H9 (cell line): ENCODE measurements around the gene ITGB2. TPM values are rescaled to one million over a fixed set of nuclear protein-coding genes. Genes with fewer than 3 reads are reported as not detected.

Source experiments
- DNase-seq: peaks from one replicate; pipeline ENCODE4 v3.0.0-alpha.2; 2017
- H2AFZ ChIP-seq: one replicate; pipeline ENCODE4 v1.6.1; 2013; ENCODE audit warnings: mild to moderate bottlenecking, low read length, control low read depth, moderate library complexity
- H2AK5ac ChIP-seq: 2 replicates; pipeline ENCODE4 v1.6.1; 2013; ENCODE audit warnings: low read length, control low read depth, mixed read lengths; ENCODE audit not compliant: insufficient read length
- H2BK120ac ChIP-seq: one replicate; pipeline ENCODE4 v1.6.1; 2013; ENCODE audit warnings: low read depth, mild to moderate bottlenecking, low read length, control low read depth, inconsistent platforms; ENCODE audit not compliant: poor library complexity, severe bottlenecking
- H2BK12ac ChIP-seq: 2 replicates; pipeline ENCODE4 v1.6.1; 2013; ENCODE audit warnings: low read length, control low read depth, mixed read lengths, low read depth; ENCODE audit not compliant: insufficient read length
- H2BK15ac ChIP-seq: 2 replicates; pipeline ENCODE4 v1.6.1; 2013; ENCODE audit warnings: low read depth, low read length, control low read depth
- H2BK20ac ChIP-seq: one replicate; pipeline ENCODE4 v1.6.1; 2013; ENCODE audit warnings: low read depth, mild to moderate bottlenecking, low read length, control low read depth, inconsistent platforms; ENCODE audit not compliant: poor library complexity, severe bottlenecking
- H2BK5ac ChIP-seq: 2 replicates; pipeline ENCODE4 v1.6.1; 2013; ENCODE audit warnings: low read length, control low read depth, mixed read lengths; ENCODE audit not compliant: insufficient read length
- H3K14ac ChIP-seq: 2 replicates; pipeline ENCODE4 v1.6.1; 2013; ENCODE audit warnings: low read length, control low read depth; ENCODE audit not compliant: insufficient read depth
- H3K18ac ChIP-seq: 2 replicates; pipeline ENCODE4 v1.6.1; 2013; ENCODE audit warnings: low read depth, mild to moderate bottlenecking, mixed read lengths, low read length, control low read depth; ENCODE audit not compliant: insufficient read length
- H3K23ac ChIP-seq: 2 replicates; pipeline ENCODE4 v1.6.1; 2013; ENCODE audit warnings: low read length, control low read depth, mixed read lengths, low read depth; ENCODE audit not compliant: insufficient read length
- H3K23me2 ChIP-seq: 2 replicates; pipeline ENCODE4 v1.6.1; 2013; ENCODE audit warnings: low read depth, mild to moderate bottlenecking, mixed read lengths, low read length, control low read depth; ENCODE audit not compliant: insufficient read length, poor library complexity, severe bottlenecking
- H3K27ac ChIP-seq: 2 replicates; pipeline ENCODE4 v1.5.1; 2013; ENCODE audit warnings: low read length, control low read depth, mixed read lengths, low read depth; ENCODE audit not compliant: insufficient read length
- H3K27me3 ChIP-seq: 2 replicates; pipeline ENCODE4 v1.6.1; 2013; ENCODE audit warnings: low read length, control low read depth, inconsistent platforms; ENCODE audit not compliant: insufficient read depth
- H3K4ac ChIP-seq: 2 replicates; pipeline ENCODE4 v1.6.1; 2013; ENCODE audit warnings: low read depth, mild to moderate bottlenecking, control low read depth, inconsistent platforms, low read length, moderate library complexity
- H3K4me1 ChIP-seq: 2 replicates; pipeline ENCODE4 v1.6.1; 2013; ENCODE audit warnings: low read length, control low read depth, inconsistent platforms; ENCODE audit not compliant: insufficient read depth
- H3K4me2 ChIP-seq: 2 replicates; pipeline ENCODE4 v1.6.1; 2013; ENCODE audit warnings: low read length, control low read depth, mixed read lengths; ENCODE audit not compliant: insufficient read length, insufficient read depth
- H3K56ac ChIP-seq: 2 replicates; pipeline ENCODE4 v1.6.1; 2013; ENCODE audit warnings: low read depth, mild to moderate bottlenecking, mixed read lengths, low read length, control low read depth; ENCODE audit not compliant: insufficient read length
- H3K79me1 ChIP-seq: 2 replicates; pipeline ENCODE4 v1.6.1; 2013; ENCODE audit warnings: low read depth, mild to moderate bottlenecking, moderate library complexity, low read length, control low read depth, inconsistent platforms; ENCODE audit not compliant: insufficient read depth, poor library complexity, severe bottlenecking
- H3K79me2 ChIP-seq: 2 replicates; pipeline ENCODE4 v1.6.1; 2013; ENCODE audit warnings: low read length, control low read depth, inconsistent platforms; ENCODE audit not compliant: insufficient read depth
- H3K9ac ChIP-seq: 2 replicates; pipeline ENCODE4 v1.6.1; 2013; ENCODE audit warnings: low read length, control low read depth, mixed read lengths; ENCODE audit not compliant: insufficient read length; ENCODE audit errors: extremely low read depth
- H3K9me3 ChIP-seq: one replicate; pipeline ENCODE4 v1.6.1; 2013; ENCODE audit warnings: low read depth, low read length, inconsistent platforms; ENCODE audit not compliant: control insufficient read depth
- H3T11ph ChIP-seq: one replicate; pipeline ENCODE4 v1.6.1; 2013; ENCODE audit warnings: mild to moderate bottlenecking, low read length, control low read depth, inconsistent platforms
- H4K20me1 ChIP-seq: one replicate; pipeline ENCODE4 v1.6.1; 2013; ENCODE audit not compliant: control insufficient read depth, insufficient read length, insufficient read depth
- H4K5ac ChIP-seq: 2 replicates; pipeline ENCODE4 v1.6.1; 2013; ENCODE audit warnings: low read depth, mild to moderate bottlenecking, mixed read lengths, low read length, control low read depth; ENCODE audit not compliant: insufficient read length
- H4K8ac ChIP-seq: replicated peaks from 2 replicates; pipeline ENCODE4 v1.6.1; 2013; ENCODE audit warnings: low read length, control low read depth, mixed read lengths, low read depth; ENCODE audit not compliant: insufficient read length
- H4K91ac ChIP-seq: 2 replicates; pipeline ENCODE4 v1.6.1; 2013; ENCODE audit warnings: low read depth, mild to moderate bottlenecking, moderate library complexity, mixed read lengths, low read length, control low read depth; ENCODE audit not compliant: insufficient read length
- H3K27ac Mint-ChIP-seq, 3 experiments: 2 replicates in 2 of 3; 3 replicates in 1 of 3; pipeline ENCODE4 v1.8.0; 2020 to 2021; ENCODE audit warnings: mixed read lengths in 3 of 3, mild to moderate bottlenecking in 1 of 3, moderate library complexity in 1 of 3
- H3K27me3 Mint-ChIP-seq: 2 replicates; pipeline ENCODE4 v1.8.0; 2021; ENCODE audit warnings: low read depth, mild to moderate bottlenecking, moderate library complexity, mixed read lengths
- H3K36me3 Mint-ChIP-seq, 3 experiments: 2 replicates in 2 of 3; 3 replicates in 1 of 3; pipeline ENCODE4 v1.8.0; 2020 to 2021; ENCODE audit warnings: low read depth in 3 of 3, mixed read lengths in 3 of 3; ENCODE audit not compliant: insufficient read depth in 1 of 3
- H3K4me1 Mint-ChIP-seq, 2 experiments: 2 replicates each; pipeline ENCODE4 v1.8.0; 2020; ENCODE audit warnings: mixed read lengths in 2 of 2
- H3K4me3 Mint-ChIP-seq, 2 experiments: 2 replicates in 1 of 2; 3 replicates in 1 of 2; pipeline ENCODE4 v1.8.0; 2020 to 2021; ENCODE audit warnings: mild to moderate bottlenecking in 2 of 2, mixed read lengths in 2 of 2, moderate library complexity in 1 of 2
- H3K9me3 Mint-ChIP-seq, 2 experiments: 2 replicates in 1 of 2; 3 replicates in 1 of 2; pipeline ENCODE4 v1.8.0; 2020; ENCODE audit warnings: mild to moderate bottlenecking in 2 of 2, mixed read lengths in 2 of 2, moderate library complexity in 1 of 2
- CTCF ChIP-seq: fragments of 200-600 bp; sonication (generic); conservative IDR thresholded peaks from 3 replicates; pipeline ENCODE4 v1.8.0; 2021; ENCODE audit warnings: antibody characterized with exemption, mild to moderate bottlenecking
- WGBS: extraction: QIAGEN DNeasy Blood & Tissue Kit; methylation state at CpG from one replicate; pipeline ENCODE4 v1.1.7; 2013; ENCODE audit warnings: missing lambda C conversion rate, low lambda C conversion rate, mixed read lengths; ENCODE audit not compliant: insufficient read length; ENCODE audit errors: extremely low coverage; 5-methylcytosine and 5-hydroxymethylcytosine counted together
- total RNA-seq: library from RNA; stranded (reverse); gene quantifications from 2 replicates; pipeline ENCODE4 v1.2.1, GENCODE V29; 2021

ITGB2 gene
- total RNA-seq, 1 experiment from 2014 or later: 1.1 TPM

- Histone ChIP-seq H3K79me1 (no peaks in the 10 kb centered on the region), H2BK120ac (no peak overlapping the region), H3T11ph (no peak overlapping the region), H3K23ac (no peak overlapping the region), H3K9ac (no peak overlapping the region), H3K27me3 (peaks cover 21% of the 10 kb centered on the region; the same call in 1 of the 2 replicates), H4K20me1 (no peaks in the 10 kb centered on the region), H3K4ac (no peak overlapping the region), H2AFZ (no peak overlapping the region), H4K8ac (no peak overlapping the region), H3K27ac (no peak overlapping the region), H3K14ac (no peak overlapping the region), H3K4me1 (no peaks in the 10 kb centered on the region), H4K91ac (no peak overlapping the region), H2BK15ac (no peak overlapping the region), H2BK12ac (no peak overlapping the region), H2AK5ac (no peak overlapping the region), H4K5ac (no peak overlapping the region), H3K79me2 (no peaks in the 10 kb centered on the region; the same call in 1 of the 2 replicates), H3K4me2 (no peak overlapping the region), H3K56ac (no peak overlapping the region), H3K9me3 (no peaks in the 10 kb centered on the region), H3K23me2 (peaks cover 16% of the 10 kb centered on the region), H2BK5ac (no peak overlapping the region), H3K18ac (no peak overlapping the region), H2BK20ac (no peak overlapping the region)
- H3K27ac Mint-ChIP-seq: no peak overlapping the region
- H3K27me3 Mint-ChIP-seq: peaks cover 61% of the 10 kb centered on the region
- H3K9me3 Mint-ChIP-seq: peaks cover 2% of the 10 kb centered on the region in 2 experiments; a peak in 2 of 5 replicates
- TF ChIP-seq CTCF: no peak
- H3K36me3 Mint-ChIP-seq: no peaks in the 10 kb centered on the region
- no peak for DNase-seq
- WGBS: no CpG with 5 or more reads among the region's 6 CpGs
- H3K4me1 Mint-ChIP-seq: peaks cover 25 to 26% of the 10 kb centered on the region in 2 experiments
- no peak overlapping the region for H3K4me3 Mint-ChIP-seq
Measured at GRCh38 chr21:44934276-44934675, 13.6 kb upstream of the ITGB2 start.
